GM18861 (cell line): ENCODE data around the gene CNOT6L.

ENCODE experiments used
- ATAC-seq: cut with Tn5 transposase; IDR thresholded peaks from one replicate; pipeline ENCODE4 v1.9.1; 2021; ENCODE audit not compliant: unreplicated experiment

CNOT6L gene

GRCh38 chr4:77820649-77821561 is 1.7 kb upstream of the CNOT6L start:
- no peak for ATAC-seq

- ATAC-seq: peak; percentile 77
Measured at GRCh38 chr4:77819843-77820648, 878 bp upstream of the CNOT6L start.

GRCh38 chr4:77819404-77819842 is 255 bp upstream of the CNOT6L start:
- ATAC-seq: no peak

- no peak for ATAC-seq
Measured at GRCh38 chr4:77818073-77818601, 1.0 kb downstream of the CNOT6L start.

- no peak for ATAC-seq
Measured at GRCh38 chr4:77817304-77818072, 1.7 kb downstream of the CNOT6L start.

- no peak for ATAC-seq
Measured at GRCh38 chr4:77816546-77816945, 2.6 kb downstream of the CNOT6L start.

GRCh38 chr4:77815636-77816035 is 3.5 kb downstream of the CNOT6L start:
- no peak for ATAC-seq

GRCh38 chr4:77805840-77806239 is 13.3 kb downstream of the CNOT6L start:
- no peak for ATAC-seq

- no peak for ATAC-seq
Measured at GRCh38 chr4:77804471-77804870, 14.7 kb downstream of the CNOT6L start.

GRCh38 chr4:77802402-77802801 is 16.8 kb downstream of the CNOT6L start:
- ATAC-seq: no peak

GRCh38 chr4:77801260-77801608 is 17.9 kb downstream of the CNOT6L start:
- no peak for ATAC-seq

- no peak for ATAC-seq
Measured at GRCh38 chr4:77800483-77801259, 18.5 kb downstream of the CNOT6L start.

- ATAC-seq: no peak
Measured at GRCh38 chr4:77800077-77800476, 19.1 kb downstream of the CNOT6L start.

- ATAC-seq: no peak
Measured at GRCh38 chr4:77798385-77798784, 20.8 kb downstream of the CNOT6L start.

GRCh38 chr4:77797239-77797638 is 21.9 kb downstream of the CNOT6L start:
- ATAC-seq: no peak

GRCh38 chr4:77795326-77795725 is 23.8 kb downstream of the CNOT6L start:
- no peak for ATAC-seq

GRCh38 chr4:77790146-77790545 is 29.0 kb downstream of the CNOT6L start:
- ATAC-seq: no peak

- no peak for ATAC-seq
Measured at GRCh38 chr4:77788990-77789389, 30.2 kb downstream of the CNOT6L start.

- no peak for ATAC-seq
Measured at GRCh38 chr4:77787969-77788368, 31.2 kb downstream of the CNOT6L start.

GRCh38 chr4:77785669-77786068 is 33.5 kb downstream of the CNOT6L start:
- no peak for ATAC-seq
